HCT116 (cell line): ENCODE results near the gene MT4. TPM values are rescaled to one million over a fixed set of nuclear protein-coding genes. Genes with fewer than 3 reads are reported as not detected.

ENCODE experiments used
- ATAC-seq: fragments of 200-7000 bp; cut with Tn5 transposase; 2 replicates; pipeline ENCODE4 v1.9.1; 2020; ENCODE audit warnings: mild to moderate bottlenecking, moderate library complexity
- BruUV-seq: library from RNA; stranded (reverse); fragments of 400-500 nt; replicated peaks from 2 replicates; lab custom pipeline; 2021; lab: Mats Ljungman, UMichigan
- CTCF ChIA-PET: fragments of 300-600 bp; sonication (Branson Sonifier 250); formaldehyde crosslinking; loops from one replicate; lab custom pipeline; 2021; ENCODE audit warnings: antibody characterized with exemption; lab: Charles Lee
- POLR2A ChIA-PET: fragments of 300-600, 350-600 bp; sonication (Branson Sonifier 250); formaldehyde crosslinking; loops from one replicate; lab custom pipeline; 2021; ENCODE audit warnings: antibody characterized with exemption; lab: Charles Lee
- RAD21 ChIA-PET, 2 experiments: fragments of 300-600 bp; sonication (Branson Sonifier 250); formaldehyde crosslinking; loops; one replicate each; lab custom pipeline; 2023; ENCODE audit warnings: low total read pairs in 2 of 2; ENCODE audit not compliant: uncharacterized antibody in 2 of 2, unreplicated experiment in 2 of 2, low non-redundant PET in 1 of 2; lab: Charles Lee
- DNase-seq: peaks from one replicate; pipeline ENCODE4 v3.0.0-alpha.2; 2010; ENCODE audit warnings: low read depth, low spot score
- H2AFZ ChIP-seq: fragments of 200-600 bp; shearing (Covaris generic), sonication (generic); 2 replicates; pipeline ENCODE4 v1.6.1; 2017; ENCODE audit warnings: low read depth, mixed run types, mixed read lengths, antibody characterized with exemption, low read length; ENCODE audit not compliant: poor library complexity, severe bottlenecking
- H3K27ac ChIP-seq: 2 replicates; pipeline ENCODE4 v1.5.1; 2012; ENCODE audit warnings: low read depth, low read length
- H3K27me3 ChIP-seq: fragments of 200-600 bp; sonication (generic); 2 replicates; pipeline ENCODE4 v1.6.1; 2016; ENCODE audit warnings: mixed run types, low read length, mixed read lengths; ENCODE audit not compliant: insufficient read depth
- H3K36me3 ChIP-seq, 2 experiments: fragments of 200-500 bp in 1 of 2; fragments of 200-600 bp in 1 of 2; sonication (Bioruptor generic) in 1 of 2; sonication (generic) in 1 of 2; 2 replicates each; pipeline versions ENCODE4 v1.5.1 to v1.6.1; 2014 to 2016; ENCODE audit warnings: low read length in 2 of 2, inconsistent platforms in 1 of 2, mixed read lengths in 1 of 2, mixed run types in 1 of 2; ENCODE audit not compliant: insufficient read depth in 2 of 2, control insufficient read depth in 1 of 2
- H3K4me1 ChIP-seq, 2 experiments: fragments of 200-600 bp in 1 of 2; sonication (generic) in 1 of 2; 2 replicates each; pipeline versions ENCODE4 v1.5.1 to v1.6.1; 2012 to 2017; ENCODE audit warnings: low read length in 2 of 2, inconsistent platforms in 1 of 2, mild to moderate bottlenecking in 1 of 2, mixed read lengths in 1 of 2, mixed run types in 1 of 2, moderate library complexity in 1 of 2; ENCODE audit not compliant: insufficient read depth in 2 of 2, control insufficient read depth in 1 of 2
- H3K4me2 ChIP-seq: fragments of 200-600 bp; sonication (generic); 2 replicates; pipeline ENCODE4 v1.6.1; 2017; ENCODE audit warnings: mixed run types, low read length, mixed read lengths
- H3K4me3 ChIP-seq, 2 experiments: fragments of 200-600 bp in 1 of 2; sonication (generic) in 1 of 2; replicated peaks in 1 of 2; 2 replicates each; pipeline ENCODE4 v1.5.1; 2011 to 2016; ENCODE audit warnings: low read length in 2 of 2, control low read depth in 1 of 2, low read depth in 1 of 2, mild to moderate bottlenecking in 1 of 2, mixed read lengths in 1 of 2, mixed run types in 1 of 2
- H3K79me2 ChIP-seq: fragments of 200-600 bp; sonication (generic); 2 replicates; pipeline ENCODE4 v1.6.1; 2017; ENCODE audit warnings: mild to moderate bottlenecking, mixed run types, low read length, moderate library complexity, mixed read lengths; ENCODE audit not compliant: insufficient read depth
- H3K9ac ChIP-seq: fragments of 200-600 bp; sonication (generic); 2 replicates; pipeline ENCODE4 v1.6.1; 2016; ENCODE audit warnings: low read length, mixed read lengths
- H3K9me2 ChIP-seq: fragments of 200-600 bp; sonication (generic), shearing (Covaris generic); 2 replicates; pipeline ENCODE4 v1.6.1; 2017; ENCODE audit warnings: mixed run types, mild to moderate bottlenecking, moderate library complexity; ENCODE audit not compliant: insufficient read depth
- H3K9me3 ChIP-seq, 2 experiments: fragments of 200-500 bp in 1 of 2; fragments of 200-600 bp in 1 of 2; sonication (Bioruptor generic) in 1 of 2; sonication (generic) in 1 of 2; 2 replicates each; pipeline ENCODE4 v1.6.1; 2014 to 2017; ENCODE audit warnings: low read length in 2 of 2, mixed read lengths in 2 of 2, inconsistent platforms in 1 of 2, low read depth in 1 of 2, mild to moderate bottlenecking in 1 of 2, mixed run types in 1 of 2, moderate library complexity in 1 of 2; ENCODE audit not compliant: control insufficient read depth in 1 of 2, insufficient read depth in 1 of 2
- H4K20me1 ChIP-seq: fragments of 200-600 bp; sonication (generic), shearing (Covaris generic); 2 replicates; pipeline ENCODE4 v1.6.1; 2017; ENCODE audit warnings: mixed run types, mild to moderate bottlenecking, moderate library complexity; ENCODE audit not compliant: insufficient read depth
- CBX3 ChIP-seq: IDR thresholded peaks from 2 replicates; pipeline ENCODE4 v1.6.1; 2012; ENCODE audit warnings: low read depth
- CEBPB ChIP-seq: IDR thresholded peaks from 2 replicates; pipeline ENCODE4 v1.6.1; 2012; ENCODE audit warnings: low read depth
- EGR1 ChIP-seq: IDR thresholded peaks from 2 replicates; pipeline ENCODE4 v1.6.1; 2012; ENCODE audit warnings: low read depth
- ELF1 ChIP-seq: IDR thresholded peaks from 2 replicates; pipeline ENCODE4 v1.6.1; 2012; ENCODE audit warnings: low read depth, borderline replicate concordance
- EZH2 ChIP-seq: fragments of 200-600 bp; sonication (generic); IDR thresholded peaks from 2 replicates; pipeline ENCODE4 v1.6.1; 2017; ENCODE audit warnings: antibody characterized with exemption, mixed run types
- EZH2phosphoT487 ChIP-seq: fragments of 200-600 bp; IDR thresholded peaks from 2 replicates; pipeline ENCODE4 v1.6.1; 2018; ENCODE audit warnings: antibody characterized with exemption, borderline replicate concordance
- FOSL1 ChIP-seq: IDR thresholded peaks from 2 replicates; pipeline ENCODE4 v1.6.1; 2012; ENCODE audit warnings: low read depth
- JUND ChIP-seq: IDR thresholded peaks from 2 replicates; pipeline ENCODE4 v1.6.1; 2012
- MAX ChIP-seq: IDR thresholded peaks from 2 replicates; pipeline ENCODE4 v1.6.1; 2012
- POLR2AphosphoS5 ChIP-seq: IDR thresholded peaks from 2 replicates; pipeline ENCODE4 v1.6.1; 2011; ENCODE audit warnings: mild to moderate bottlenecking, low read depth, low read length, moderate library complexity
- RAD21 ChIP-seq: IDR thresholded peaks from 2 replicates; pipeline ENCODE4 v1.6.1; 2012; ENCODE audit warnings: low read depth, mild to moderate bottlenecking
- SIN3A ChIP-seq: IDR thresholded peaks from 2 replicates; pipeline ENCODE4 v1.6.1; 2012; ENCODE audit warnings: low read depth
- SP1 ChIP-seq: IDR thresholded peaks from 2 replicates; pipeline ENCODE4 v1.6.1; 2012; ENCODE audit warnings: low read depth
- SRF ChIP-seq: IDR thresholded peaks from 2 replicates; pipeline ENCODE4 v1.6.1; 2012; ENCODE audit warnings: low read depth
- TCF7L2 ChIP-seq: IDR thresholded peaks from 2 replicates; pipeline ENCODE4 v1.7.0; 2011; ENCODE audit warnings: borderline replicate concordance, inconsistent platforms; ENCODE audit not compliant: insufficient read depth, insufficient read length; ENCODE audit errors: extremely low read depth
- ZFX ChIP-seq: fragments of 450-650 bp; IDR thresholded peaks from 2 replicates; pipeline ENCODE4 v1.6.1; 2017
- ZNF274 ChIP-seq: fragments of 200-500 bp; sonication (Bioruptor generic); IDR thresholded peaks from 2 replicates; pipeline ENCODE4 v1.6.1; 2014; ENCODE audit warnings: mild to moderate bottlenecking, low read depth, low read length, inconsistent platforms
- intact Hi-C: fragments of 100-400 bp; cut with micrococcal nuclease; formaldehyde crosslinking; loops from 2 replicates; pipeline ENCODE4 v1.10.0; 2022
- total RNA-seq: library from RNA; stranded (reverse); gene quantifications from one replicate; pipeline ENCODE4 v1.2.1, GENCODE V29; 2021; ENCODE audit not compliant: unreplicated experiment
- TF ChIP-seq, protein P1 (sequence below): IDR thresholded peaks from 2 replicates; pipeline ENCODE4 v1.6.1; 2011; ENCODE audit warnings: mild to moderate bottlenecking, low read length, moderate library complexity; ENCODE audit not compliant: insufficient replicate concordance; ENCODE audit errors: extremely low read depth

Gene MT4
- total RNA-seq, 1 experiment from 2014 or later = not detected

DNA sequence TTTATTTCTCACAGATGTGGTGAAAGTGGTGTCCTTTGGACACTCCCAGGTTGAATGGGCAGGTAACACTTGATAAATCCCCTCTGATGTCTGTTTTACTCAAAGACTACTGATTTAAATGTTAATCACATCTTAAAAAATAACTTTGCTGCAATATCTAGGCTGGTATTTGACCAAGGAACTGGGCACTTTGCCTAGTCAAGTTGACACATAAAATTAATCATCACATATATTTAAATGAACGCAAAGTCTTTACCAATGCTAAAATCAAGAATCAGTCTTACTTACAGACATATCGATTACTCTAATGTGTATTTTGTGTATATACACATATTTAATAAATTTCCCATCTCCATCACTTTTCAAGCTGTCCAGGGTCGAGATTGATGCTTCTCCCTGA, 50.5 kb downstream of the MT4 start:
- Histone ChIP-seq H3K9ac (no peak overlapping the region), H3K4me3 (no peak overlapping the region), H3K27ac (no peak overlapping the region), H4K20me1 (no peaks in the 10 kb centered on the region)
- no TSS peak for BruUV-seq
- TF ChIP-seq SIN3A = no peak
- no peak for TF ChIP-seq ELF1
- TF ChIP-seq FOSL1 = no peak
- TF ChIP-seq JUND = no peak
- TF ChIP-seq CEBPB = no peak
- TF ChIP-seq CBX3 = no peak
- TF ChIP-seq RAD21 = no peak
- TF ChIP-seq ZFX = no peak
- no peak for TF ChIP-seq SRF
- TF ChIP-seq EZH2 = no peak
- no peak for TF ChIP-seq MAX
- TF ChIP-seq, all 23 proteins: peak for 0
- Histone ChIP-seq H3K27me3 (no peaks in the 10 kb centered on the region), H3K9me3 (no peaks in the 10 kb centered on the region), H3K9me2 (no peaks in the 10 kb centered on the region), H3K36me3 (no peaks in the 10 kb centered on the region), H3K4me1 (peaks cover 39 to 49% of the 10 kb centered on the region in 2 experiments), H3K79me2 (no peaks in the 10 kb centered on the region), H2AFZ (no peak overlapping the region), H3K4me2 (no peak overlapping the region)
- no peak for ATAC-seq
- RAD21 ChIA-PET = no interaction called here
- intact Hi-C loops = no loop called here
- POLR2A ChIA-PET = interaction anchor here (16.1 kb wide), 1 partner anchor 9 kb away, joined by 344 read pairs; the partner anchor contains the start of gene MT1E
- CTCF ChIA-PET = interaction anchor here (1.6 kb wide), 1 partner anchor 15 kb away, joined by 3 read pairs; no protein-coding TSS in a partner anchor
- no peak for DNase-seq

- intact Hi-C loops = no loop called here
- RAD21 ChIA-PET = interaction anchor here in 1 of 2 experiments (0.6 kb wide), 1 partner anchor 8 kb away, joined by 5 read pairs; the partner anchor contains the start of gene MT2A
- POLR2A ChIA-PET = interaction anchor here (16.1 kb wide), 1 partner anchor 8 kb away, joined by 344 read pairs; the partner anchor contains the start of gene MT1E
- no peak overlapping the region for H3K4me3 ChIP-seq
- DNase-seq = no peak
- peaks cover 25 to 36% of the 10 kb centered on the region in 2 experiments for H3K4me1 ChIP-seq
- CTCF ChIA-PET = interaction anchor here (0.6 kb wide), 1 partner anchor 13 kb away, joined by 3 read pairs; no protein-coding TSS in a partner anchor
- no peak overlapping the region for H3K9ac ChIP-seq
- H3K9me3 ChIP-seq = no peaks in the 10 kb centered on the region
- H4K20me1 ChIP-seq = no peaks in the 10 kb centered on the region
- H2AFZ ChIP-seq = no peak overlapping the region
- no peak overlapping the region for H3K27ac ChIP-seq
- no peaks in the 10 kb centered on the region for H3K27me3 ChIP-seq
- TF ChIP-seq RAD21 = no peak
- TF ChIP-seq SP1 = no peak
- no peak for TF ChIP-seq ZNF274
- no peak for TF ChIP-seq CEBPB
- TF ChIP-seq JUND = no peak
- TF ChIP-seq EGR1 = no peak
- no peak for TF ChIP-seq FOSL1
- TF ChIP-seq ELF1 = no peak
- no peak for TF ChIP-seq CBX3
- no peak for TF ChIP-seq MAX
- no peak for TF ChIP-seq POLR2AphosphoS5
- no peak for TF ChIP-seq TCF7L2
- TF ChIP-seq SIN3A = no peak
- no peak for TF ChIP-seq ZFX
- no peak for TF ChIP-seq EZH2phosphoT487
- TF ChIP-seq, protein P1, sequence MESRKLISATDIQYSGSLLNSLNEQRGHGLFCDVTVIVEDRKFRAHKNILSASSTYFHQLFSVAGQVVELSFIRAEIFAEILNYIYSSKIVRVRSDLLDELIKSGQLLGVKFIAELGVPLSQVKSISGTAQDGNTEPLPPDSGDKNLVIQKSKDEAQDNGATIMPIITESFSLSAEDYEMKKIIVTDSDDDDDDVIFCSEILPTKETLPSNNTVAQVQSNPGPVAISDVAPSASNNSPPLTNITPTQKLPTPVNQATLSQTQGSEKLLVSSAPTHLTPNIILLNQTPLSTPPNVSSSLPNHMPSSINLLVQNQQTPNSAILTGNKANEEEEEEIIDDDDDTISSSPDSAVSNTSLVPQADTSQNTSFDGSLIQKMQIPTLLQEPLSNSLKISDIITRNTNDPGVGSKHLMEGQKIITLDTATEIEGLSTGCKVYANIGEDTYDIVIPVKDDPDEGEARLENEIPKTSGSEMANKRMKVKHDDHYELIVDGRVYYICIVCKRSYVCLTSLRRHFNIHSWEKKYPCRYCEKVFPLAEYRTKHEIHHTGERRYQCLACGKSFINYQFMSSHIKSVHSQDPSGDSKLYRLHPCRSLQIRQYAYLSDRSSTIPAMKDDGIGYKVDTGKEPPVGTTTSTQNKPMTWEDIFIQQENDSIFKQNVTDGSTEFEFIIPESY = no peak
- TF ChIP-seq, all 23 proteins: peak for 0
- BruUV-seq = no TSS peak
- no peak overlapping the region for H3K4me2 ChIP-seq
- no peak for ATAC-seq
- H3K79me2 ChIP-seq = no peaks in the 10 kb centered on the region
- no peaks in the 10 kb centered on the region for H3K9me2 ChIP-seq
- H3K36me3 ChIP-seq = no peaks in the 10 kb centered on the region
These were observed 51.8 kb downstream of the MT4 start for GRCh38 chr16:56616608-56617211.
